HL-60/S4 (cell line): ENCODE results near the gene VCY.
"Not testable (repeated sequence)": the region's sequence is repeated elsewhere in the genome, so short reads cannot be mapped to it uniquely, and the experiment has no call there.

Source experiments
- in situ Hi-C: fragments of 300-500 bp; cut with MboI; formaldehyde crosslinking; loops from 2 replicates; pipeline ENCODE4 v1.14.3; 2022; ENCODE audit warnings: low sequenced_read_pairs

Gene VCY

DNA sequence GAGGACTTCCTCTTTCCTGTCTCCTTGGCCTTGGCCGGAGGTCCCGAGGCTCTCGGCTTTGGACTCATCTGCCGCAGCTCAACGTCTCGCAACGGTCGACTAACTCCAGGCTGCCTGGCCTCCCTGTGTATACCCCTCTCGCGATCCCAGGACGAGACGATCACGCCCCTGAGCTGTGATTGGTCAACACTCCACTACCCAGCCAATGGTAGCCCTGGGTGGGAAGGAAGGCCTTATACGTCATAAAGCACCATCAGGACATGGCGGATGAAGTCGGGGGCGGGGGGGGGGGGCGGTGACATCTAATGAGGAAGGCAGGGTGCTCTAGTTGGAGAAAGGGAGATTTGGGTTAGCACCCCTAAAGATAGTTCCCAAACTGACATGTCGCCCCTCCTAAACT is at the start of gene VCY:
VCY (minus strand) TSS at position 101 of the 400 bp plus-strand sequence; CDS start at position 68, 33 bp downstream.
- in situ Hi-C loops: not testable (repeated sequence)

DNA sequence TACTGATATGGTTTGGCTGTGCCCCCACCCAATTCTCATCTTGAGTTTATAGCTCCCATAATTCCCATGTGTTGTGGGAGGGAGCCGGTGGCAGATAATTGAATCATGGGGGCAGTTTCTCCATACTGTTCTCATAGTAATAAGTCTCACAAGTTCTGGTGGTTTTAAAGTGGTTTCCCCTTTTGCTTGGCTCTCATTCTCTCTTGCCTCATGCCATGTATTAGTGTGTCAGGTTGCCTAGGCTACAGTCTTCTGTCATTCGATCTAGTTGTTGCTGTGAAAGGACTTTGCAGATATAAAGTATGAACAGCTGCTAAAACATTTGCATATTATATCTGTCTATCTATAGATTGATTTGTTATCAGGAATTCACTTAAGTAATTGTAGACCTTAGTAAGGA is 44.1 kb upstream of the VCY start:
- in situ Hi-C loops: not testable (repeated sequence)

DNA sequence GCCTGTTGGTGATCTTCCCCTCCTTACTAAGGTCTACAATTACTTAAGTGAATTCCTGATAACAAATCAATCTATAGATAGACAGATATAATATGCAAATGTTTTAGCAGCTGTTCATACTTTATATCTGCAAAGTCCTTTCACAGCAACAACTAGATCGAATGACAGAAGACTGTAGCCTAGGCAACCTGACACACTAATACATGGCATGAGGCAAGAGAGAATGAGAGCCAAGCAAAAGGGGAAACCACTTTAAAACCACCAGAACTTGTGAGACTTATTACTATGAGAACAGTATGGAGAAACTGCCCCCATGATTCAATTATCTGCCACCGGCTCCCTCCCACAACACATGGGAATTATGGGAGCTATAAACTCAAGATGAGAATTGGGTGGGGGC is 25.6 kb upstream of the VCY start:
- in situ Hi-C loops: not testable (repeated sequence)

DNA sequence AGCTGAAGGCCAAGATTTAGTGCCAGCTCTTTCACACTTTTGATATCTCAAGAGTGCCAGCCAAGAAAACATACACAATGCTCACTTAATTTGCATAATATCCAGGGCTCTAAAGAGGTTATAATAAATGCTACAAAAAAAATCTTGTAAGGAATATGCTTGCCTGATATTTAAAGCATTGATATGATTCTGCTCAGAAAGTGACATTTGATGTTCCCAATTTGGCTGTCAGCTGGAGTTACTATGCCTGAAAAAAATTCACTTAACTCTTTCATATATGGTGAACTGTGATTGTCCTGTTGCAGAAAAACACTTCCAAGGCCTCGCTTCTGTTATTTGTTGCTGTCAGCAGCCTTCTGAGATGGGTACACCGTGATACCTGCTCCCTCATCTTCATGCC is 43.9 kb downstream of the VCY start:
- in situ Hi-C loops: not testable (repeated sequence)
